WI38 (cell line): ENCODE results near the gene METTL4.

Experiments used
- H3K4me3 ChIP-seq: 2 replicates; pipeline ENCODE4 v1.5.1; 2011; ENCODE audit warnings: low read depth, mild to moderate bottlenecking, control low read depth, low read length
- CTCF ChIP-seq: IDR thresholded peaks from 2 replicates; pipeline ENCODE4 v1.5.1; 2012; ENCODE audit warnings: low read depth, mild to moderate bottlenecking, control low read depth, low read length

Gene METTL4

GRCh38 chr18:2495381-2495780 is 75.9 kb downstream of the METTL4 start:
- TF ChIP-seq CTCF = no peak
- no peak overlapping the region for H3K4me3 ChIP-seq

DNA sequence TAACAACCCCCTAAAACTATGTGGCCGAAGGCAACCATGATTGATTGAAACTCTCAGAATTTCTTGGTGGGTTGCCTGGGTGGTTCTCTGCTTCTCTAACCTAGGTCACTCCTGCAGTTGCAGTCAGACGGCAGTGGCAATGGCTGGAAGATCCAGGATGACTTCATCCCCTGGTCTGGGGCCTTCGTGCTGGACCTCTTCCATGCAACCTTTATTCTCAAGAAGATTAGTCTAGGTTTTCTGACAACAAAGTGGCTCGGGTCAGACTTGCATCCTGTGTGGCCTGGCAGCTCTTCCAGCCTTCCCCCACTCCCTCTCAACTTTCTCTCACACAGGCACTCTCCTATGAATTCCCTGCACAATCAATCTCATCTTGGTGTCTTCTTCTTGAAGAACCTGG is 76.4 kb downstream of the METTL4 start:
- H3K4me3 ChIP-seq = no peak overlapping the region
- no peak for TF ChIP-seq CTCF
